Measurements from ENCODE around the gene NTRK3.

DNA sequence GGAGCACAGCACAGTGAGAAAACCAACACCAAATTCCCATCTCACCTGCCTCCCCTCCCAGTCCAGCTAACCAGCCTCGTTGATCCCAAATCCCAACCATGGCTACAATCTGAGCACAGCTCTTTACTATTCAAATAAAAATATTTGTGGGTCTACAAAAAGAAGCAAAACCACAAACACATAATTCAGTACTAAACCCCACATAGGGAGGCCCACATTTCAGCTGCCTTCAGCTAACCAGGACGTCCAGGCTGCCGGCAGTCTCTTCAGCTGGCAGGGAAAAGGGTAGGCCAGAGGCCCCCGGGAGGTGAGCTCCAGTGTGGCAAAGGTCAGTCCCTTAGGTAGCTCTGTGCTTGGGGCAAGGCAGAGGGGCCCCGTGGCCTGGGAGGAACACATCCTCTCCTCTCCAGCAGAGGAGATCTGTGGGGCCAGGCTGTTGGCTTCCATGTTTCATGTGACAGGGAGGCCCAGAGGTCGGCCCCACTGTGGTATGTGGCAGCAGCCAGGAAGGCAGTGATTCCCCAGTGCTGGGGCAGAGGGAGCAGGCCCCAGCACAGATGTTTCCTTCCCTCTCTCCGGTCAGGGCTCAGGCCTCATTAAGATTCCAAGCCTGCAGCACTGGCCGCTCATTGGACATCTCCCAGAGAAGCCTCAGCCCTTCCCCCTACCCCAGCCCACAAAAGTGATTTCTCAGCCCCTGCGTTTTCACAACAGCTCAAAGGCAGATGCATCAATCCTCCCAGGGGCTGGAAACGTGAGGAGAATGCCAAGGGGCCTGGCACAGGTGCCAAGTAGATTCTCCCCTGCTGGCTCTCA is 381.4 kb downstream of the NTRK3 start:
- TF ChIP-seq, protein P1, sequence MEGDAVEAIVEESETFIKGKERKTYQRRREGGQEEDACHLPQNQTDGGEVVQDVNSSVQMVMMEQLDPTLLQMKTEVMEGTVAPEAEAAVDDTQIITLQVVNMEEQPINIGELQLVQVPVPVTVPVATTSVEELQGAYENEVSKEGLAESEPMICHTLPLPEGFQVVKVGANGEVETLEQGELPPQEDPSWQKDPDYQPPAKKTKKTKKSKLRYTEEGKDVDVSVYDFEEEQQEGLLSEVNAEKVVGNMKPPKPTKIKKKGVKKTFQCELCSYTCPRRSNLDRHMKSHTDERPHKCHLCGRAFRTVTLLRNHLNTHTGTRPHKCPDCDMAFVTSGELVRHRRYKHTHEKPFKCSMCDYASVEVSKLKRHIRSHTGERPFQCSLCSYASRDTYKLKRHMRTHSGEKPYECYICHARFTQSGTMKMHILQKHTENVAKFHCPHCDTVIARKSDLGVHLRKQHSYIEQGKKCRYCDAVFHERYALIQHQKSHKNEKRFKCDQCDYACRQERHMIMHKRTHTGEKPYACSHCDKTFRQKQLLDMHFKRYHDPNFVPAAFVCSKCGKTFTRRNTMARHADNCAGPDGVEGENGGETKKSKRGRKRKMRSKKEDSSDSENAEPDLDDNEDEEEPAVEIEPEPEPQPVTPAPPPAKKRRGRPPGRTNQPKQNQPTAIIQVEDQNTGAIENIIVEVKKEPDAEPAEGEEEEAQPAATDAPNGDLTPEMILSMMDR (IDR thresholded peaks at IDR 0.05; ENCODE audit: low read depth, low read length, poor library complexity, severe bottlenecking) = no peak
- no peak for TF ChIP-seq EZH2phosphoT487 (IDR thresholded peaks at IDR 0.05; ENCODE audit: borderline replicate concordance, low read length)
